MCF 10A (cell line): Measurements from ENCODE around the gene SOX5. TPM values are rescaled to one million over a fixed set of nuclear protein-coding genes. Genes with fewer than 3 reads are reported as not detected.

Source experiments
- BruUV-seq: library from RNA; stranded (reverse); fragments of 400-500 nt; replicated peaks from 2 replicates; lab custom pipeline; 2021; lab: Mats Ljungman, UMichigan
- CTCF ChIA-PET: fragments of 300-600 bp; sonication (Branson Sonifier 250); formaldehyde crosslinking; extraction: SDS; loops from one replicate; lab custom pipeline; 2021; ENCODE audit warnings: antibody characterized with exemption, inconsistent platforms; lab: Yijun Ruan, JAX
- POLR2A ChIA-PET: fragments of 300-600, 350-650 bp; sonication (Branson Sonifier 250); formaldehyde crosslinking; extraction: SDS; loops from one replicate; lab custom pipeline; 2020; ENCODE audit warnings: antibody characterized with exemption, inconsistent platforms; lab: Yijun Ruan, JAX
- DNase-seq: peaks from one replicate; pipeline ENCODE4 v3.0.0-alpha.2; 2018; ENCODE audit not compliant: unreplicated experiment
- H3K27ac Mint-ChIP-seq: one replicate; pipeline ENCODE4 v1.8.0; 2022; ENCODE audit warnings: mild to moderate bottlenecking, low read depth, mixed read lengths; ENCODE audit not compliant: unreplicated experiment
- H3K27me3 Mint-ChIP-seq: one replicate; pipeline ENCODE4 v1.8.0; 2022; ENCODE audit warnings: mixed read lengths; ENCODE audit not compliant: insufficient read depth, unreplicated experiment
- H3K36me3 Mint-ChIP-seq: one replicate; pipeline ENCODE4 v1.8.0; 2022; ENCODE audit warnings: mild to moderate bottlenecking, moderate library complexity, mixed read lengths; ENCODE audit not compliant: insufficient read depth, unreplicated experiment
- H3K4me1 Mint-ChIP-seq: one replicate; pipeline ENCODE4 v1.8.0; 2022; ENCODE audit warnings: mixed read lengths; ENCODE audit not compliant: insufficient read depth, unreplicated experiment
- H3K4me3 Mint-ChIP-seq: one replicate; pipeline ENCODE4 v1.8.0; 2022; ENCODE audit warnings: mild to moderate bottlenecking, moderate library complexity, mixed read lengths; ENCODE audit not compliant: unreplicated experiment
- H3K9me3 Mint-ChIP-seq: one replicate; pipeline ENCODE4 v1.8.0; 2022; ENCODE audit warnings: mixed read lengths; ENCODE audit not compliant: unreplicated experiment
- CTCF ChIP-seq: fragments of 200-600 bp; IDR thresholded peaks from one replicate; pipeline ENCODE4 v1.8.0; 2022; ENCODE audit warnings: antibody characterized with exemption, mild to moderate bottlenecking; ENCODE audit not compliant: unreplicated experiment
- intact Hi-C: fragments of 100-400 bp; cut with micrococcal nuclease; formaldehyde crosslinking; loops from 2 replicates; pipeline ENCODE4 v1.14.1; 2022
- total RNA-seq: library from RNA; stranded (reverse); gene quantifications from 2 replicates; pipeline ENCODE4 v1.2.3, GENCODE V29; 2022

SOX5 gene
- total RNA-seq, 1 experiment from 2014 or later: 0.91 TPM

GRCh38 chr12:23843958-23844357 lies 105.5 kb downstream of the SOX5 start:
- no TSS peak for BruUV-seq
- Mint-ChIP-seq H3K27ac (no peak overlapping the region), H3K4me1 (no peaks in the 10 kb centered on the region), H3K36me3 (no peaks in the 10 kb centered on the region), H3K9me3 (no peaks in the 10 kb centered on the region), H3K27me3 (peaks cover 84% of the 10 kb centered on the region), H3K4me3 (no peak overlapping the region)
- POLR2A ChIA-PET: no interaction called here
- no peak for TF ChIP-seq CTCF
- DNase-seq: no peak
- intact Hi-C loops: no loop called here
- CTCF ChIA-PET: interaction anchor here (0.6 kb wide), 1 partner anchor 117 kb away, joined by 3 read pairs; no protein-coding TSS in a partner anchor

GRCh38 chr12:23834076-23834475 lies 115.4 kb downstream of the SOX5 start:
- no peaks in the 10 kb centered on the region for H3K36me3 Mint-ChIP-seq
- H3K4me3 Mint-ChIP-seq: no peak overlapping the region
- ChIA-PET CTCF (no interaction called here), POLR2A (no interaction called here)
- H3K27ac Mint-ChIP-seq: no peak overlapping the region
- no peaks in the 10 kb centered on the region for H3K9me3 Mint-ChIP-seq
- H3K4me1 Mint-ChIP-seq: peaks cover 16% of the 10 kb centered on the region
- intact Hi-C loops: no loop called here
- no peak for DNase-seq
- H3K27me3 Mint-ChIP-seq: peaks cover 68% of the 10 kb centered on the region
- TF ChIP-seq CTCF: no peak
- BruUV-seq: no TSS peak

- no peaks in the 10 kb centered on the region for H3K36me3 Mint-ChIP-seq
- peaks cover 16% of the 10 kb centered on the region for H3K4me1 Mint-ChIP-seq
- no peaks in the 10 kb centered on the region for H3K9me3 Mint-ChIP-seq
- no peak for DNase-seq
- TF ChIP-seq CTCF: no peak
- intact Hi-C loops: no loop called here
- CTCF ChIA-PET: no interaction called here
- POLR2A ChIA-PET: no interaction called here
- no peak overlapping the region for H3K4me3 Mint-ChIP-seq
- BruUV-seq: no TSS peak
- H3K27ac Mint-ChIP-seq: no peak overlapping the region
- H3K27me3 Mint-ChIP-seq: peaks cover 91% of the 10 kb centered on the region
Measured at GRCh38 chr12:23831739-23832138, 117.7 kb downstream of the SOX5 start.

- Mint-ChIP-seq H3K4me1 (peaks cover 16% of the 10 kb centered on the region), H3K36me3 (no peaks in the 10 kb centered on the region), H3K4me3 (no peak overlapping the region), H3K27ac (no peak overlapping the region), H3K27me3 (peaks cover 93% of the 10 kb centered on the region), H3K9me3 (no peaks in the 10 kb centered on the region)
- POLR2A ChIA-PET: no interaction called here
- intact Hi-C loops: no loop called here
- DNase-seq: no peak
- BruUV-seq: no TSS peak
- TF ChIP-seq CTCF: no peak
- CTCF ChIA-PET: interaction anchor here (0.7 kb wide), 1 partner anchor 49 kb away, joined by 3 read pairs; no protein-coding TSS in a partner anchor
Measured at GRCh38 chr12:23830210-23830609, 119.3 kb downstream of the SOX5 start.
